NB4 (cell line): ENCODE results near the gene LYST.

Experiments
- MYC ChIP-seq: IDR thresholded peaks from 2 replicates; pipeline ENCODE4 v1.6.1; 2011; ENCODE audit warnings: low read depth, low read length
- POLR2A ChIP-seq: IDR thresholded peaks from 2 replicates; pipeline ENCODE4 v1.6.1; 2011; ENCODE audit warnings: mild to moderate bottlenecking; ENCODE audit not compliant: insufficient read length; ENCODE audit errors: extremely low read depth
- TF ChIP-seq, protein P1 (sequence below): IDR thresholded peaks from one replicate; pipeline ENCODE4 v1.5.1; 2012; ENCODE audit warnings: low read depth, low read length
- TF ChIP-seq, protein P2 (sequence below): IDR thresholded peaks from 2 replicates; pipeline ENCODE4 v1.6.1; 2011; ENCODE audit warnings: low read depth, low read length

DNA sequence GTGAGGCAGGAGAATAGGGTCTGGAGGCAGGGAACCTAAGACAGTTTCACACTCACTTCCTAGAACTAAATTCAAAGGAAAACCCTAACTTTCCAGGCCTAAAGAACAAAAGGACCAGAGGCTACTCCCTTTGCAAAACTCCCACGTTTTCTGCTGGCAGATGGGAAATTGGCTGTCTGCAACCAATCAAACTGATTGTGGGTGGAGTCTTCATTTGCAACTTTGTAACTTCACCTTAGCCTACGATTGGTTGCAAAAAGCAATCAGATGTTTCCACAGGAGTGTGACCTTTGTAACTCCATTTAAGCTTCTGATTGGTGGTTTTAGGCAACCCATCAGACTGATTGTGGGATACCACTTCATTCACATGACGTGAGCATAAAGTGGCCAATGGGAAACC lies 197.4 kb downstream of the LYST start:
- no peak for TF ChIP-seq POLR2A
- TF ChIP-seq, protein P1, sequence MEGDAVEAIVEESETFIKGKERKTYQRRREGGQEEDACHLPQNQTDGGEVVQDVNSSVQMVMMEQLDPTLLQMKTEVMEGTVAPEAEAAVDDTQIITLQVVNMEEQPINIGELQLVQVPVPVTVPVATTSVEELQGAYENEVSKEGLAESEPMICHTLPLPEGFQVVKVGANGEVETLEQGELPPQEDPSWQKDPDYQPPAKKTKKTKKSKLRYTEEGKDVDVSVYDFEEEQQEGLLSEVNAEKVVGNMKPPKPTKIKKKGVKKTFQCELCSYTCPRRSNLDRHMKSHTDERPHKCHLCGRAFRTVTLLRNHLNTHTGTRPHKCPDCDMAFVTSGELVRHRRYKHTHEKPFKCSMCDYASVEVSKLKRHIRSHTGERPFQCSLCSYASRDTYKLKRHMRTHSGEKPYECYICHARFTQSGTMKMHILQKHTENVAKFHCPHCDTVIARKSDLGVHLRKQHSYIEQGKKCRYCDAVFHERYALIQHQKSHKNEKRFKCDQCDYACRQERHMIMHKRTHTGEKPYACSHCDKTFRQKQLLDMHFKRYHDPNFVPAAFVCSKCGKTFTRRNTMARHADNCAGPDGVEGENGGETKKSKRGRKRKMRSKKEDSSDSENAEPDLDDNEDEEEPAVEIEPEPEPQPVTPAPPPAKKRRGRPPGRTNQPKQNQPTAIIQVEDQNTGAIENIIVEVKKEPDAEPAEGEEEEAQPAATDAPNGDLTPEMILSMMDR: no peak
- TF ChIP-seq, protein P2, sequence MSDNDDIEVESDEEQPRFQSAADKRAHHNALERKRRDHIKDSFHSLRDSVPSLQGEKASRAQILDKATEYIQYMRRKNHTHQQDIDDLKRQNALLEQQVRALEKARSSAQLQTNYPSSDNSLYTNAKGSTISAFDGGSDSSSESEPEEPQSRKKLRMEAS: no peak
- TF ChIP-seq MYC: no peak
